HG02840 (cell line): ENCODE results near the gene PARD3.
"Not testable (repeated sequence)": the region's sequence is repeated elsewhere in the genome, so short reads cannot be mapped to it uniquely, and the experiment has no call there.

Experiments used
- ATAC-seq: cut with Tn5 transposase; IDR thresholded peaks from one replicate; pipeline ENCODE4 v1.9.1; 2021; ENCODE audit warnings: mild to moderate bottlenecking, moderate library complexity, moderate number of reproducible peaks; ENCODE audit not compliant: unreplicated experiment, low FRiP score

Gene PARD3

GRCh38 chr10:34378297-34378696, 436.8 kb downstream of the PARD3 start:
- ATAC-seq = no peak

GRCh38 chr10:34377833-34378232, 437.3 kb downstream of the PARD3 start:
- no peak for ATAC-seq

- peak; percentile 9 for ATAC-seq
Measured at GRCh38 chr10:34374356-34375045, 440.6 kb downstream of the PARD3 start.

- no peak for ATAC-seq
Measured at GRCh38 chr10:34373211-34373610, 441.9 kb downstream of the PARD3 start.

GRCh38 chr10:34372509-34372908, 442.6 kb downstream of the PARD3 start:
- ATAC-seq = no peak

GRCh38 chr10:34370126-34370525, 445.0 kb downstream of the PARD3 start:
- no peak for ATAC-seq

GRCh38 chr10:34369120-34369519, 446.0 kb downstream of the PARD3 start:
- no peak for ATAC-seq

GRCh38 chr10:34364253-34365037, 450.7 kb downstream of the PARD3 start:
- ATAC-seq = no peak

GRCh38 chr10:34360984-34361383, 454.1 kb downstream of the PARD3 start:
- ATAC-seq = no peak

- ATAC-seq = no peak
Measured at GRCh38 chr10:34359435-34359813, 455.7 kb downstream of the PARD3 start.

GRCh38 chr10:34358729-34359434, 456.2 kb downstream of the PARD3 start:
- no peak for ATAC-seq

GRCh38 chr10:34356463-34356862, 458.6 kb downstream of the PARD3 start:
- ATAC-seq = no peak

- ATAC-seq = not testable (repeated sequence)
Measured at GRCh38 chr10:34353530-34353929, 461.6 kb downstream of the PARD3 start.

GRCh38 chr10:34352599-34353204, 462.4 kb downstream of the PARD3 start:
- not testable (repeated sequence) for ATAC-seq

- ATAC-seq = no peak
Measured at GRCh38 chr10:34351161-34351560, 463.9 kb downstream of the PARD3 start.

- ATAC-seq = no peak
Measured at GRCh38 chr10:34348917-34349485, 466.1 kb downstream of the PARD3 start.

- ATAC-seq = no peak
Measured at GRCh38 chr10:34348021-34348420, 467.1 kb downstream of the PARD3 start.

- ATAC-seq = no peak
Measured at GRCh38 chr10:34347131-34347530, 468.0 kb downstream of the PARD3 start.

GRCh38 chr10:34346516-34347100, 468.5 kb downstream of the PARD3 start:
- ATAC-seq = no peak

GRCh38 chr10:34345383-34345782, 469.7 kb downstream of the PARD3 start:
- ATAC-seq = no peak
